CD4-positive, alpha-beta T cell treated with Interleukin-15 for 1 hour (primary cell): ENCODE measurements around the gene ACTL6B.
"Not testable (repeated sequence)": the region's sequence is repeated elsewhere in the genome, so short reads cannot be mapped to it uniquely, and the experiment has no call there.

Experiments used
- DNase-seq: peaks from one replicate; pipeline ENCODE4 v3.0.0-alpha.2; 2020

Gene ACTL6B

GRCh38 chr7:100671353-100672327 is 15.4 kb upstream of the ACTL6B start:
- no peak for DNase-seq

- DNase-seq = no peak
Observed at GRCh38 chr7:100670074-100670473, 13.8 kb upstream of the ACTL6B start.

DNA sequence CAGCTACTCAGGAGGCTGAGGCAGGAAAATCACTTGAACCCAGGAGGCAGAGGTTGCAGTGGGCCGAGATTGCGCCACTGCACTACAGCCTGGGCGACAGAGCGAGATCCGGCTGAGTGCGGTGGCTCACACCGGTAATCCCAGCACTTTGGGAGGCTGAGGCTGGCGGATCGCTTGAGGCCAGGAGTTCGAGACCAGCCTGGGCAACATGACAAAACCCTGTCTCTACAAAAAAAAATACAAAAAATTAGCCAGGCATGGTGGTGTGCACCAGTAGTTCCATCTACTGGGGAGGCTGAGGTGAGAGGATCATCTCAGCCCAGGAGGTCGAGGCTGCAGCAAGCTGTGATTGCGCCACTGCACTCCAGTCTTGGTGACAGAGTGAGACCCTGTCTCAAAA is 12.9 kb upstream of the ACTL6B start:
- DNase-seq = not testable (repeated sequence)

- no peak for DNase-seq
Observed at GRCh38 chr7:100668069-100668449, 11.8 kb upstream of the ACTL6B start.

DNA sequence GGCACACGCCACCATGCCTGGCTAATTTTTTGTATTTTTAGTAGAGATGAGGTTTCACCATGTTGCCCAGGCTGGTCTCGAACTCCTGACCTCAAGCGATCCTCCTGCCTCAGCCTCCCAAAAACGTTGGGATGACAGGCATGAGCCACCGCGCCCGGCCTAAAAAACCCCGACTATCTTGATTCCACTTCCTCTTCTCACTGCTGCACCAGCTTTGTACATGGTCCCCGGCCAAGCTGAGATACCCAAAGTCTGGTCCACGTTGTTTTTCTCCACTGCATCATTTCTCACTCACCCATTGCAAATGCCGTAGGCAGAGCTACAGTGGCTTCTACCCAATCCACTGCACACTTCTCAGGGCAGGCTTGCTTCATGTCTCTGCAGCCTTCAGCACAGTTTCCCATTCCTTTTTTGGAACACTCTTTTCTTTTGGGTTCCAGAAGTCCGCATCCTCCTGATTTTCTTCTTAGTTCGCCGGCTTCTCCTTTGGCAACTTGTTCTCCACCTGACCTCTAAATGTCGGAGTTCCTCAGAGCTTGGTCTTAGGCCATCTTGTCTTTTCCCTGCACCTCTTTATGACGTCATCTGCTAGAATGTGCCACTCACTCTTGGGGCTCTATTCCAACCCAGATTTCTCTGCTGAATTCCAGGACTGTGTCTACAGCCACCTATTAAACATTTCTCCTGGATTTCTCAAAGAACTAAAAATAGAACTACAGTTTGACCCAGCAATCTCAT is 11.3 kb upstream of the ACTL6B start:
- no peak for DNase-seq

DNA sequence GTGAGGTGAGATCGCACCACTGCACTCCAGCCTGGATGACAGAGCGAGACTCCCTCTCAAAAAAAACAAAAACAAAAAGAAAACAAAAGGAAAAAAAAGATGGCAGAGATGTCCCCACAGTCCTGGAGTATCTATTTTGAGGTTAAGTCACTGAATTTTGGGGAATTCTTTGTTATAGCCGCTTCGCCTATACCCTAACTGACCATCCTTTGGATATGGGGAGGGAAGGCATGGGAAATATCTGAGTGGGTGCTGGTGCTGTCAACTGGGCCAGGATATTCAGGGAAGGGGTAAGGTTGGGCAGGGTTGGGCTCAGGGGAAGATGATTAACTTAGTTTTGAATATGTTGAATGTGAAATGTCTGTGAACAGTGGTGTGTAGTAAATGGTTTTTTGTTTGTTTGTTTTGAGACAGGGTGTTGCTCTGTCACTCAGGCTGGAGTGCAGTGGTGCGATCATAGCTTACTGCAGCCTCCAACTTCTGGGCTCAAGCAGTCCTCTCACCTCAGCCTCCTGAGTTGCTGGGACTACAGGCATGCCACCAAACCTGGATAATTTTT is 9.0 kb upstream of the ACTL6B start:
- no peak for DNase-seq

- not testable (repeated sequence) for DNase-seq
Observed at GRCh38 chr7:100662194-100662776, 6.0 kb upstream of the ACTL6B start.

DNA sequence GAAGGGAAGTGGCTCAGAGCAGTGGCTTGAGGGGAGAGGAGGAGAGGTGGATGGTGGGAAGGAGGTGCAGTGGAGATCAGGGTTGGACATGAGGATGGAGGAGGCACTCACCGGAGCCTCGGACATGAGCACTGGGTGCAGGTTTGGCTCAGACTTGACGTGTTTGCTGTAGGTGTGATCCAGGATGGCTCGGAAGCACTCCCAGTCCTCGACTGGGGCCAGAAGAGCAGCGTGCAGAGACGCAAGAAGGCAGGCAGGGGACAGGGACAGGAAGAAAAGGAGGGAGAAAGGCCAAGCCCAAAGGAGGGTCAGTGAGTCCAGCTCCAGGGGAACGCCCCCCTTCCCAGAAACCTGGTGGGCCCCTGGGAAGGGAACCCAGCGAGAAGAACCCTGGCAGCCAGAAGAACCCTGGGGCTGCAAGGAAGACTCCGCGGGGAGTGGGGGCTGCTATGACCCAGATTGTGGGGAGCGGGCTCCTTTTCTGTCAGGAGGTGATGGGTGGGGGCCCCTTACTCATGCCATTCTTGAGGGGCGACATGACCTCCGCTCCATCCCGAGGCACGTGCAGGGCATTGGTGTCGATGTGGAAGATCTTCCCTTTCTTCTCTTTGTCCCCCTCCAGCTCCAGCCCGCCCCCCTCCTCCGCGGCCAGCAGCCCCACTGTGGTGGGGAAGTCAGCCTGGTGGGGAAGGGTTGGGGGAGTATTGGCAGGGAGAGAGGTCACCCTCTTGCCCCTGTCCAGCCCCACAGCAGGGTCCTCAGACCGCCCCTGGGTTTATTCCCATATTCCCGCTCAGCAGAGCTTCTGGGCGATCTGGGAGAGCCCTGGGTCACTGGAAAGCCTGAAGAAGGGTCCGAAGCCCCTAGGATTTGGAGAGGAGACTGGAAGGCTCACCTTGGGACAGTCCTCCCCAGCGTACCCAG is 1.1 kb downstream of the ACTL6B start:
- DNase-seq = no peak

- no peak for DNase-seq
Observed at GRCh38 chr7:100649826-100650565, 6.3 kb downstream of the ACTL6B start.

DNA sequence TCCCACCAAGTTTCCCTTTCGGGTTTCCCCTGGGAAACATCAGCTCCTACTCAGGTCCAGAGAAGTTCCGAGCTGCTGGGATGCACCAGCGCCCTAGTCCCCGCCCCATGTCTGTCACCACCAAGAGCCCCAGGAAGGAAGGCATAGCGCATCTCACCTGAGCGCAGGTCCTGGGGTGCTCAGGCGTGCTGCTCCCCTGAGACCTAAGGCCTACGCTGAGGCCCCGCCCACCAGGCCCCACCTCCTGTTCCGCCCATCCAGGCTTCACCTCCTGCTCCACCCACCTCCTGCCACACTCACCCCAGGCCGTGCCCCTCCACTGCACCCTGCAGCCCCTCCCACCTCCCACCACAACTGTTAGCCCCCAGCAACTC is 13.7 kb downstream of the ACTL6B start:
- peak; percentile 66 for DNase-seq

- no peak for DNase-seq
Observed at GRCh38 chr7:100641860-100642533, 14.3 kb downstream of the ACTL6B start.

DNA sequence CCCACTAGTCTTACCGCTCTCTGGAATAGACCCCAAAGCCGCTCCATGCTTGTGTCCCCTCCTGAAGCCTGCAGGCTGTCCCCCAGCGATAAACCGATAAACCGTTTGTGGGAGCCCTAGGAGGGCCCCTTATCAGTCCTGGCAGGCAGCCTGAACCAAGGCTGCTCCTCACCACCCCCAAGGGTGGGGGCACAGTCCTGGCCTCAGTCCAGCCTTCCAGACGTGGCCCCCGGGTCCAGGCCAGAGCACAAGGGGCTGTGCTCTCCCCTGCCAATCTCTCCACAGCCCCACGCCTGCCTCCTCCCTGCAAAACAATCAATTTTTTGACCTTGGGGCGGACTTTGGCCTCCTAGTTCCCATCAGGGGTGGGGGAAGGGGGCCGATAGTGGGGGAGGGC is 14.8 kb downstream of the ACTL6B start, which contains the start of gene TFR2:
Gene TFR2 (minus strand): TSS at position 90 of the 397 bp plus-strand sequence. CDS start 43 bp downstream, at position 47.
- no peak for DNase-seq

GRCh38 chr7:100640517-100641440 is 15.5 kb downstream of the ACTL6B start:
- no peak for DNase-seq

DNA sequence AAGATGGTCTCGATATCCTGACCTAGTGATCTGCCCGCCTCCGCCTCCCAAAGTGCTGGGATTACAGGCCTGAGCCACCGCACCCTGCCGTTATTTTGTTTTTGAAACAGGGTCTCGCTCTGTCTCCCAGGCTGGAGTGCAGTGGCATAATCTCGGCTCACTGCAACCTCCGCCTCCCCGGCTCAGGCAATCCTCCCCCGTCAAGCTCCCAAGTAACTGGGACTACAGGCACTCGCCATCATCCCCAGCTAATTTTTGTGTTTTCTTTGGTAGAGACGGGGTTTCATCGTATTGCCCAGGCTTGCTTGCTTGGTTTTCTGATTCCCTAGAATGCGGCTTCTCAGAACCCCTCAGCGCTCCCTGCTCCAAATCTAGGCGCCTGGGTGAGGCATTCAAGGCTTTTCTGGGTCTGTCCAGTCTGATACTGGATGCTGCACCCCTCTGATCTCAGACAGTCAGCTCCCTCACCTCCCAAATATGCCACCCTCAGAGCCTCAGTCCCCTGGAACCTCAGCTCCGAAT is 16.2 kb downstream of the ACTL6B start:
- no peak for DNase-seq

DNA sequence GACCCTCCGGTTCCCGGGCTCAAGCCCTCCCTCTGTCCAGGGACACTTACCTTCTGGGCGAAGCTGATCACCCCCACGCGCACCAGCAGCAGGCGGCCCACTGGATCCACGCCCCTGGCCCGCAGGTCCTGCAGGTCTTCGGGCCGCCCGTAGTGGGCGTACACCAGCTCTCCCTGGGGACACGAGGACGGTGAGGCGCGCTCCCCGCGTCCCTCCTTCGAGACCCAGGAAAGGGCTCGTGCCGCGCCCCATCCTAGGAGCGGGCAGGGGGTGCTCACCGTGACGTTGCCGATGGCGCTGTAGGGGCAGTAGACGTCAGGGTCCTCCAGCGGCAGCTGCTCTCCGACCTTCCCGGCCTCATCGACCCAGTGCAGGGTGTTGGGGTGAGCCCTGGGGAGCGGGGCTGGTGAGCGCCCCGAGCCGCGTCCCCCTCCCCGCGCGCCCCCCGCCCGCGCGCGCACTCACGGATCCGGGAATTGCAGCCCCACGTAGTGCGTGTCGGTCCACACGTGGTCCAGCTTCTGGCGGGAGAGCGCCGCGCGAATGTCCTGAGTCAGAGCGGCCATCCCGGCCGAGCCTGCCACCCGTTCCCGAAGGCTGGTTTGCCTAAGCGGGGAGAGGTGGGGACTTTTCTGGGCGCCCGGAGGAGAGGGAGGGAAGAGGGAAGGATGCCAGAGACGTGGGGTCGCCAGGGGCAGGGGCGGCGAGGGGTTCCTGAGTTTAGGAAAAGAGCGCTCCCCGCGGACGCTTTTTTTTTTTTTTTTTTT is 23.1 kb downstream of the ACTL6B start:
- peak; percentile 60 for DNase-seq

DNA sequence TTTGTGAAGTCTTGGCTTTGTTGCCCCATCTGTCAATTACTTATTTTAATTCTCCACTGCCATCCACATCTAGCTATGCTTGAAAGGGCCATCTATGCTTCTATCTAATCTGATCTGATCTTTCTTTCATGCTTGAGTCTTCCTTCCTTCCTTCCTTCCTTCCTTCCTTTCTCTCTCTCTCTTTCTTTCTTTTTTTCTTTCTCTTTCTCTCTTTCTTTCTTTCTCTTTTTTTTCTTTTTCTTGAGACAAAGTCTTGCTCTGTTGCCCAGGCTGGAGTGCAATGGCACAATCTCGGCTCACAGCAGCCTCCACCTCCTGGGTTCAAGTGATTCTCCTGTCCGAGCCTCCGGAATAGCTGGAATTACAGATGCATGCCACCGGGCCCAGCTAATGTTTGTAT is 26.2 kb downstream of the ACTL6B start:
- DNase-seq = no peak

DNA sequence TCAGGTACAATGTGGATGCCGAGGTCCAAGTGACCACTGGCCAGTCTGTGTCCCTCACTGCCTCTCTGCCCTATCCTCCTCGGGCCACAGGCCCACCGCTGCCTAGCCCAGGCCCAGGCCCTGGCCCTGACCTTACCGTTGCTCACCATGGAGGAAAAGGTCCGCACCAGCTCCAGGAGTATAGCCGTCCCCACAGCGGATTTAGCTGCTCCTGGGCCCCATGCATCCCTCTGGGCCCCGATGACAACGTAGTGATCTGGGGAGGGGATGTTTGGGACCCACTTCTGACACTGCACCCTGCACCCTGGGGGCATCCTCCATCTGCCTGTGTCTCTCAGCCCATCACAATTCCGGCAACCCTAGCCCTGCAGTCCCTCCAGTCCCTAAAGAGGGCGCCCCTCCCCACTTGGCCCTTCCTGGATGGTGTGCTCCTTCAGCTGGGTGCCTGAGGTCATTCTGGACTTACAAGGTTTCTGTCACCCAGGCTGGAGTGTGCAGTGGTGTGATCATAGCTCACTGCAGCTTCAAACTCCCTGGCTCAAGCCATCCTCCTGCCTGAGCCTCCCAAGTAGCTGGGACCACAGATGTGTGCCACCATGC is 27.0 kb downstream of the ACTL6B start:
- no peak for DNase-seq

DNA sequence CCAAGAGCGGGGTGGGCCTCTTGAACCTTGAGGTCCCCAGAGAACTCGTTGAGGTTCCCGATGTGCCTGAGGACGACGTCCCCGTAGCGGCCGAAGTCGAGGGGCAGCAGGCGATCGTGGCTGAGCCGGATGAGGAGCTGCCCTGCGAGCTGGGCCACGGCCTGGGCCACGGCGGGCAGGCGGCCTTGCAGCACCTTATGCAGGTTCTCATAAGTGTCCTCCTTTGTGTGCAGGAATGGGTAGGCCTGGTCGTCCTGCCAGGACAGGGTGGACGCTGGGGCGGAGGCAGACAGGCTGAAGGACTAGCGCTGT is 29.1 kb downstream of the ACTL6B start:
- DNase-seq = no peak
